GM20431 (cell line): Measurements from ENCODE around the gene CFAP52.
"Not testable (repeated sequence)": the region's sequence is repeated elsewhere in the genome, so short reads cannot be mapped to it uniquely, and the experiment has no call there.

Source experiments
- in situ Hi-C: fragments of 300-500 bp; cut with MseI, MboI; formaldehyde crosslinking; loops from one replicate; pipeline ENCODE4 v1.15.0; 2020; ENCODE audit warnings: low sequenced_read_pairs; ENCODE audit not compliant: unreplicated experiment

CFAP52 gene

GRCh38 chr17:9568004-9568403, 8.4 kb upstream of the CFAP52 start:
- in situ Hi-C loops, result no loop called here

- in situ Hi-C loops, result no loop called here
These were observed 7.4 kb upstream of the CFAP52 start for GRCh38 chr17:9568957-9569588.

- in situ Hi-C loops, result no loop called here
These were observed 5.2 kb upstream of the CFAP52 start for GRCh38 chr17:9571201-9571600.

- in situ Hi-C loops, result no loop called here
These were observed 901 bp upstream of the CFAP52 start, which contains the start of gene STX8 for GRCh38 chr17:9575381-9576101. STX8 (minus strand) TSS chr17:9575820; CDS start chr17:9575808, 12 bp downstream.

GRCh38 chr17:9577373-9577709, 899 bp downstream of the CFAP52 start:
- in situ Hi-C loops, result no loop called here

- in situ Hi-C loops, result no loop called here
These were observed 11.7 kb downstream of the CFAP52 start for GRCh38 chr17:9587969-9588656.

GRCh38 chr17:9594065-9594464, 17.6 kb downstream of the CFAP52 start:
- in situ Hi-C loops, result no loop called here

GRCh38 chr17:9597638-9598037, 21.2 kb downstream of the CFAP52 start:
- in situ Hi-C loops, result not testable (repeated sequence)

GRCh38 chr17:9598661-9599060, 22.2 kb downstream of the CFAP52 start:
- in situ Hi-C loops, result no loop called here

- in situ Hi-C loops, result not testable (repeated sequence)
These were observed 28.1 kb downstream of the CFAP52 start for GRCh38 chr17:9604583-9604982.

GRCh38 chr17:9606453-9606852, 30.0 kb downstream of the CFAP52 start:
- in situ Hi-C loops, result no loop called here

GRCh38 chr17:9607058-9607457, 30.6 kb downstream of the CFAP52 start:
- in situ Hi-C loops, result not testable (repeated sequence)

- in situ Hi-C loops, result no loop called here
These were observed 35.1 kb downstream of the CFAP52 start for GRCh38 chr17:9611557-9611956.

GRCh38 chr17:9612006-9612405, 35.6 kb downstream of the CFAP52 start:
- in situ Hi-C loops, result no loop called here

GRCh38 chr17:9615486-9615885, 39.0 kb downstream of the CFAP52 start:
- in situ Hi-C loops, result no loop called here

- in situ Hi-C loops, result no loop called here
These were observed 46.5 kb downstream of the CFAP52 start for GRCh38 chr17:9622961-9623360.

- in situ Hi-C loops, result no loop called here
These were observed 52.1 kb downstream of the CFAP52 start for GRCh38 chr17:9628509-9628908.

GRCh38 chr17:9632741-9633140, 56.3 kb downstream of the CFAP52 start:
- in situ Hi-C loops, result no loop called here

- in situ Hi-C loops, result no loop called here
These were observed 58.9 kb downstream of the CFAP52 start for GRCh38 chr17:9635340-9635739.

- in situ Hi-C loops, result no loop called here
These were observed 60.1 kb downstream of the CFAP52 start for GRCh38 chr17:9636501-9636900.

GRCh38 chr17:9640388-9640787, 63.9 kb downstream of the CFAP52 start:
- in situ Hi-C loops, result not testable (repeated sequence)
